ENCODE data around the gene ZMYM3. TPM values are rescaled to one million over a fixed set of nuclear protein-coding genes. Genes with fewer than 3 reads are reported as not detected.

ZMYM3 gene
- total and polyA plus RNA-seq, 9 of the 15 experiments (the other 6 are each of a cell fraction or from before 2014, with no cell fraction given) = 4.3 to 36.3 (median 16.8) TPM

DNA sequence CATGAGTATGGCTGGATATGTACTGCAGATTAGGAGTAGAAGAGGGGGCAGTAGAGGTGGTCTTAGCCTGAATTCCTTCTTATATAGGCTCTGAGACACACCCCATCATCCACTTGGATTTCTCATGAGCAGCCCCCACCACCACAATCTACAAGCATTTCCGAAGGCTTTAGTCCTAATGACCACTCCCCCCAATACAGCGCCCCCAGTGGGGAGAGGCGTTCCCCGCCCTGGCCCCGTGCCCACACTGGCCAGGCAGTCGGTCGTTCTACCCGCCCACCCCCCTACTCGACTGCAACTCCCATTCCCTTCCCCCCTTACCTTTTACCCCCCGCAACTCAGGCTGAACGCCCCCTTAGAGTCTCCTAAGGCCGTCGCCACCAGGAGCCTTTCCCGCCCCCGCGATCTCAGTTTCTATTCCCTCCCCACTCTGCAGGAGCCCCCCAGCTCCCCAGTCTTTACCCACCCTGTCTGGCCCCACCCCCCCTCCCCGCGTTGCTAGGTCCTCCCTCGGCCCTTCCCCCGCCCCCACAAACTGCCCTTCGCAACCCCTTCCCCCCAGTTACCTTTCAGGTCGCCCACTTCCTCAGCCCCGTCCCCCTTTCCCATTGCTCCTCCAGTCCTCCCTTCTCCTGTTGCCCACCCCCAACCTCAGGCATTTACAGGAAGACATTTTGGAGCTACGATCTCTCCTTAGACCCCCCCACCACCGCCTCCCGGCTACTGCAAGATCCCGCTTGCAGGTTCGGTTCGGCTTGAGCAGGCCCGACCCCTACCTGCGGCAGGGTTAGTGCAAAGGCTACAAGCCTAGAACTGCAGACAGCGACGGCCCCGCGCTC, 468 bp downstream of the ZMYM3 start (continued):
- TF ChIP-seq KAT8 (IDR thresholded peaks at IDR 0.05; ENCODE audit: low read depth) = no peak

DNA sequence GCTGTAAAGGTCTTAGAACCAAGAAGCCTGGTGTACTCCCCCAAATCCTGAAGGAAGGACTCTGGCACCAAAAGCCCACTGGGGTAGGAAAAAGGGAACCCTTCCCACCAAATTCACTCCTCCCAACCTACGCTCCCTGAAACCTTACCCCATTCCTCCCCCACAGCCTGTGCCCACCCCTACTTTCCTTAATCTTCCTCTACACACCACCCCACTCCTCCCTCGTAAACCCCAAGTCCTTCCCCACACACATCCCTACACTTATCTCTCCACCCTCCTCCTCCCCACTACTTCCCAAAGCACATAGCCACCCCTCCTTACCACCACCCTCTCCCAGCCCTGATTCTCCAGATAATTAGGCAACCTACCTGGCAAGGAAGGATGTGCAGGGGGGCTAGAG, 1.7 kb downstream of the ZMYM3 start:
- POLR2A ChIA-PET = interaction anchor here (0.8 kb wide), 1 partner anchor 105 kb away, joined by 3 read pairs; no protein-coding TSS in a partner anchor
- BruUV-seq (replicated peaks) = no TSS peak
- H3K9ac ChIP-seq (ENCODE audit: insufficient read depth in 1 of 2, low read depth in 2 of 2, low read length in 2 of 2) = peak overlapping the region in 1 of 2 experiments; percentile 97; a peak in 2 of 4 replicates
- TF ChIP-seq EGR1 (conservative IDR thresholded peaks at IDR 0.05) = peak; percentile 51
- TF ChIP-seq MEF2A (IDR thresholded peaks at IDR 0.05; ENCODE audit: control insufficient read depth, low read depth, low read length) = no peak
- TF ChIP-seq, protein P1, sequence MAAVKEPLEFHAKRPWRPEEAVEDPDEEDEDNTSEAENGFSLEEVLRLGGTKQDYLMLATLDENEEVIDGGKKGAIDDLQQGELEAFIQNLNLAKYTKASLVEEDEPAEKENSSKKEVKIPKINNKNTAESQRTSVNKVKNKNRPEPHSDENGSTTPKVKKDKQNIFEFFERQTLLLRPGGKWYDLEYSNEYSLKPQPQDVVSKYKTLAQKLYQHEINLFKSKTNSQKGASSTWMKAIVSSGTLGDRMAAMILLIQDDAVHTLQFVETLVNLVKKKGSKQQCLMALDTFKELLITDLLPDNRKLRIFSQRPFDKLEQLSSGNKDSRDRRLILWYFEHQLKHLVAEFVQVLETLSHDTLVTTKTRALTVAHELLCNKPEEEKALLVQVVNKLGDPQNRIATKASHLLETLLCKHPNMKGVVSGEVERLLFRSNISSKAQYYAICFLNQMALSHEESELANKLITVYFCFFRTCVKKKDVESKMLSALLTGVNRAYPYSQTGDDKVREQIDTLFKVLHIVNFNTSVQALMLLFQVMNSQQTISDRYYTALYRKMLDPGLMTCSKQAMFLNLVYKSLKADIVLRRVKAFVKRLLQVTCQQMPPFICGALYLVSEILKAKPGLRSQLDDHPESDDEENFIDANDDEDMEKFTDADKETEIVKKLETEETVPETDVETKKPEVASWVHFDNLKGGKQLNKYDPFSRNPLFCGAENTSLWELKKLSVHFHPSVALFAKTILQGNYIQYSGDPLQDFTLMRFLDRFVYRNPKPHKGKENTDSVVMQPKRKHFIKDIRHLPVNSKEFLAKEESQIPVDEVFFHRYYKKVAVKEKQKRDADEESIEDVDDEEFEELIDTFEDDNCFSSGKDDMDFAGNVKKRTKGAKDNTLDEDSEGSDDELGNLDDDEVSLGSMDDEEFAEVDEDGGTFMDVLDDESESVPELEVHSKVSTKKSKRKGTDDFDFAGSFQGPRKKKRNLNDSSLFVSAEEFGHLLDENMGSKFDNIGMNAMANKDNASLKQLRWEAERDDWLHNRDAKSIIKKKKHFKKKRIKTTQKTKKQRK (IDR thresholded peaks at IDR 0.05; ENCODE audit: borderline replicate concordance, low read depth, low read length) = no peak
- TF ChIP-seq, protein P2, sequence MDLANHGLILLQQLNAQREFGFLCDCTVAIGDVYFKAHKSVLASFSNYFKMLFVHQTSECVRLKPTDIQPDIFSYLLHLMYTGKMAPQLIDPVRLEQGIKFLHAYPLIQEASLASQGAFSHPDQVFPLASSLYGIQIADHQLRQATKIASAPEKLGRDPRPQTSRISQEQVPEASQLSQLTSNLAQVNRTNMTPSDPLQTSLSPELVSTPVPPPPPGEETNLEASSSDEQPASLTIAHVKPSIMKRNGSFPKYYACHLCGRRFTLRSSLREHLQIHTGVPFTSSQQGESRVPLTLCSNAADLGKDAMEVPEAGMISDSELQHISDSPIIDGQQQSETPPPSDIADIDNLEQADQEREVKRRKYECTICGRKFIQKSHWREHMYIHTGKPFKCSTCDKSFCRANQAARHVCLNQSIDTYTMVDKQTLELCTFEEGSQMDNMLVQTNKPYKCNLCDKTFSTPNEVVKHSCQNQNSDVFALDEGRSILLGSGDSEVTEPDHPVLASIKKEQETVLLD (IDR thresholded peaks at IDR 0.05) = 0 out of 2 replicates have a peak, but pooled peaks have one; percentile 17
- no peak for TF ChIP-seq PML (IDR thresholded peaks at IDR 0.05; ENCODE audit: low read length)
- TF ChIP-seq, protein P3, sequence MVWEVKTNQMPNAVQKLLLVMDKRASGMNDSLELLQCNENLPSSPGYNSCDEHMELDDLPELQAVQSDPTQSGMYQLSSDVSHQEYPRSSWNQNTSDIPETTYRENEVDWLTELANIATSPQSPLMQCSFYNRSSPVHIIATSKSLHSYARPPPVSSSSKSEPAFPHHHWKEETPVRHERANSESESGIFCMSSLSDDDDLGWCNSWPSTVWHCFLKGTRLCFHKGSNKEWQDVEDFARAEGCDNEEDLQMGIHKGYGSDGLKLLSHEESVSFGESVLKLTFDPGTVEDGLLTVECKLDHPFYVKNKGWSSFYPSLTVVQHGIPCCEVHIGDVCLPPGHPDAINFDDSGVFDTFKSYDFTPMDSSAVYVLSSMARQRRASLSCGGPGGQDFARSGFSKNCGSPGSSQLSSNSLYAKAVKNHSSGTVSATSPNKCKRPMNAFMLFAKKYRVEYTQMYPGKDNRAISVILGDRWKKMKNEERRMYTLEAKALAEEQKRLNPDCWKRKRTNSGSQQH (CRISPR knock-in tag; IDR thresholded peaks at IDR 0.05) = 0 out of 2 replicates have a peak, but pooled peaks have one; percentile 12
- TF ChIP-seq PURB (CRISPR knock-in tag; IDR thresholded peaks at IDR 0.05; ENCODE audit: low read depth) = no peak
- TF ChIP-seq, protein P4, sequence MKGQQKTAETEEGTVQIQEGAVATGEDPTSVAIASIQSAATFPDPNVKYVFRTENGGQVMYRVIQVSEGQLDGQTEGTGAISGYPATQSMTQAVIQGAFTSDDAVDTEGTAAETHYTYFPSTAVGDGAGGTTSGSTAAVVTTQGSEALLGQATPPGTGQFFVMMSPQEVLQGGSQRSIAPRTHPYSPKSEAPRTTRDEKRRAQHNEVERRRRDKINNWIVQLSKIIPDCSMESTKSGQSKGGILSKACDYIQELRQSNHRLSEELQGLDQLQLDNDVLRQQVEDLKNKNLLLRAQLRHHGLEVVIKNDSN (CRISPR knock-in tag; IDR thresholded peaks at IDR 0.05) = no peak
- no peak for TF ChIP-seq ZNF408 (CRISPR knock-in tag; IDR thresholded peaks at IDR 0.05; ENCODE audit: low read depth)
- peak; percentile 29; the same call in 1 of the 2 replicates for TF ChIP-seq SUPT5H (IDR thresholded peaks at IDR 0.05)
- no peak for TF ChIP-seq NCOA6 (IDR thresholded peaks at IDR 0.05)
- no peak for TF ChIP-seq BCOR (IDR thresholded peaks at IDR 0.05)

More for the DNA sequence above, 1.7 kb downstream of the ZMYM3 start:
- H3K27ac ChIP-seq (ENCODE audit: extremely low read depth, low read depth, low read length) = no peak overlapping the region; the same call in 2 of the 3 replicates
- DNase-seq (ENCODE audit: extremely low read depth in 1 of 4, low spot score in 3 of 4) = peak in 1 of 4 experiments; percentile 23
- no peaks in the 10 kb centered on the region for H3K9me3 ChIP-seq (replicated peaks; ENCODE audit: control insufficient read depth, insufficient read depth, low read depth, low read length)
- peaks cover 23% of the 10 kb centered on the region for H3K79me2 ChIP-seq (ENCODE audit: control insufficient read depth, insufficient read depth, low read length)
- H3K4me1 ChIP-seq (replicated peaks in 1 of 2; ENCODE audit: control insufficient read depth in 2 of 2, insufficient read depth in 2 of 2, low read length in 2 of 2) = peaks cover 24 to 30% of the 10 kb centered on the region in 2 experiments; a peak in 4 of 5 replicates
- peak overlapping the region; percentile 91 for H3K4me2 ChIP-seq (ENCODE audit: insufficient read depth, low read length)
- 0% methylated on average over 2 of the region's 2 CpGs for WGBS (ENCODE audit: insufficient coverage, low coverage, missing lambda C conversion rate)
- no peak for ATAC-seq
- CTCF ChIA-PET (ENCODE audit: low intra/inter-chr PET ratio) = interaction anchor here (0.7 kb wide), 1 partner anchor 206 kb away, joined by 3 read pairs; no protein-coding TSS in a partner anchor
- H3K27me3 ChIP-seq (ENCODE audit: control insufficient read depth in 2 of 2, insufficient read depth in 2 of 2, low read length in 2 of 2) = no peaks in the 10 kb centered on the region
- no peak overlapping the region for H2AFZ ChIP-seq (ENCODE audit: low read depth, low read length)
- in situ Hi-C loops (cut with MboI) = no loop called here
- H3K4me3 ChIP-seq = peak overlapping the region; percentile 95; the same call in 1 of the 2 replicates
- peak; percentile 56 for FAIRE-seq
- intact Hi-C loops (cut with micrococcal nuclease) = no loop called here
- no peaks in the 10 kb centered on the region for H3K9me1 ChIP-seq (ENCODE audit: control insufficient read depth, insufficient read depth, low read length)
- H4K20me1 ChIP-seq (replicated peaks; ENCODE audit: control insufficient read depth, insufficient read depth, low read length) = no peaks in the 10 kb centered on the region
- H3K36me3 ChIP-seq (ENCODE audit: control insufficient read depth, insufficient read depth, low read length) = peaks cover 35% of the 10 kb centered on the region; the same call in 2 of the 3 replicates

All from K562 (cell line).